Measurements from ENCODE around the gene NDUFAF3.
A peak's percentile ranks its signal among the peaks of the same experiment; 100 is the strongest.

Gene NDUFAF3

DNA sequence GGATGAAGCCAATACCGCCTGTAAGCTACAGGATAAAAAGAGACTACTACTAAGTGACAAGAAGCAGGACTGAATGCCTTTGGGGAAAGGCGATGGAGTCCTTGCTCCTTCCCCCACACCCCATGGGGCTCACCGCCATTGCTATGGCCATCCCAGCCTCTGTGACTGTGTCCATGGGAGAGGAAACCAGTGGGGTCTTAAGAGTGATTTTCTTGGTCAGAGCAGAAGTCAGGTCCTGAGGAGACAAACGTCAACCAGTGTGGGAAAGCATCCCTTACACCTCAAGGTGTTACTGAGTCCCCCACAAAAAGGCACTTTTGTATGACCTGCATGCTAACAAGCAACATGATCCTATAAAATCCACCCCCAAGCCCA is 6.4 kb downstream of the NDUFAF3 start:
- peak overlapping the region; percentile 91 for H3K4me3 ChIP-seq (ENCODE audit: control insufficient read depth, low read depth, low read length)
- no peak for DNase-seq (ENCODE audit: low read depth)
- TF ChIP-seq, protein P1, sequence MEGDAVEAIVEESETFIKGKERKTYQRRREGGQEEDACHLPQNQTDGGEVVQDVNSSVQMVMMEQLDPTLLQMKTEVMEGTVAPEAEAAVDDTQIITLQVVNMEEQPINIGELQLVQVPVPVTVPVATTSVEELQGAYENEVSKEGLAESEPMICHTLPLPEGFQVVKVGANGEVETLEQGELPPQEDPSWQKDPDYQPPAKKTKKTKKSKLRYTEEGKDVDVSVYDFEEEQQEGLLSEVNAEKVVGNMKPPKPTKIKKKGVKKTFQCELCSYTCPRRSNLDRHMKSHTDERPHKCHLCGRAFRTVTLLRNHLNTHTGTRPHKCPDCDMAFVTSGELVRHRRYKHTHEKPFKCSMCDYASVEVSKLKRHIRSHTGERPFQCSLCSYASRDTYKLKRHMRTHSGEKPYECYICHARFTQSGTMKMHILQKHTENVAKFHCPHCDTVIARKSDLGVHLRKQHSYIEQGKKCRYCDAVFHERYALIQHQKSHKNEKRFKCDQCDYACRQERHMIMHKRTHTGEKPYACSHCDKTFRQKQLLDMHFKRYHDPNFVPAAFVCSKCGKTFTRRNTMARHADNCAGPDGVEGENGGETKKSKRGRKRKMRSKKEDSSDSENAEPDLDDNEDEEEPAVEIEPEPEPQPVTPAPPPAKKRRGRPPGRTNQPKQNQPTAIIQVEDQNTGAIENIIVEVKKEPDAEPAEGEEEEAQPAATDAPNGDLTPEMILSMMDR (IDR thresholded peaks at IDR 0.05; ENCODE audit: control insufficient read depth, insufficient read depth, low read depth, low read length, missing control alignments), result no peak

DNA sequence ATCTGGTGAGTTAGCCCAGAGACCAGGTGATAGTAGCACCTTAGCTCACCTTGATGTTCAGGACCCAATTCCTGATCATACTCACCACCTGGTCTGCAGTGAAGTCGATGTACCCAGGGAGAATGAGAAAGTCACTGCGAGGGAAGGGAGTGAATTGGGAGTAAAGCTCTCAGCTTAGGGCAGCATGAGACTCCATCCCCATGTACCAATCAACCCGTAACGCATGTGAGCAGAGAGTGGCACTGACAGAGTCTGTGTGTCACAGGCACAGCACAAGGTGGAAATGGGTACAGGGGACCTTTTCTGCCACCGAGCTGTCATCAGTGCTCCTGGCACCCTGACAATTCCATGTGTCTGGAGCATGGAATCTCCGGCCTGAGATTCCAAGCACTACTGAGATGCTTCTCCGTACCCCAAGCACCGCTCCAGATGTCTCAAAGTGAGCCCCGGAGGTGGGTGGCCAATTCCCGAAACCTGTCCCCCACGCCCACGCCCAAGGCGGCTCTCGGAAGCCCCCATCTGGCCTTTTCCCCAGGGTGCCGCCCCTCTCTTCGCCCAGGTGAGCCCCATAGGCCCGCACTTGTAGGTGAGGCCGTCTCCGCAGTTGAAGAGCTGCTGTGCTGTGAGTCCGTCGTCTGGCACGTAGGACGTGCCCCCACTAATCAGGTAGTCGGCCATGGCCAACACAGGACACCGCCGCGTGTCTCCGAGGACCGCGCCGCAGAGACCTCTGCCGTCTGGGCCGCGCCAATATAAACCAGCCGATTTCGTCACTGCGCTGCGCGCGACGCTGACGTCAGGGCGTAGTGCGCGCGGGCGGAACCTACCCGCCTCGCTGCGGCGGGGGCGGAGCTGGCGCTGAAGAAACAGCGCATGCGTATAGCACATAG is 7.0 kb downstream of the NDUFAF3 start, which contains the start of gene IMPDH2:
Gene IMPDH2 (minus strand): TSS at position 726 of the 890 bp plus-strand sequence. CDS start 48 bp downstream, at position 678.
- TF ChIP-seq, protein P1 (IDR thresholded peaks at IDR 0.05; ENCODE audit: control insufficient read depth, insufficient read depth, low read depth, low read length, missing control alignments), result peak; percentile 7

DNA sequence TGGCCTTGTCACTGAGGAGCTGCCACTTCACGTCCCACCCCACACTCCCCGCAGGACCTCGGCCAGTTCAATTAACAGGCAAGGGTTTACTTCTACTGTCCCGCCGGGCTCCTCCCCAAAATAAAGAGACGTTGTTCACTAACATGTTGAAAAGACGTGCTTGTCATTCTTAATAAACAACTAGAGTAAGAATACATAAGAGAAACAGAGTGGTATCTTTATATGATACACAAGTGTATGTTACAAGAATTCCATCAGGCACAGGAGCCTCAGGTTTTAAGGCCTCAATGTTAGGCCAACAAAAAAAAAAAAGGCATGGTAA is 7.6 kb downstream of the NDUFAF3 start:
- no peak for DNase-seq (ENCODE audit: low read depth)
- TF ChIP-seq, protein P1 (IDR thresholded peaks at IDR 0.05; ENCODE audit: control insufficient read depth, insufficient read depth, low read depth, low read length, missing control alignments), result no peak
- H3K4me3 ChIP-seq (ENCODE audit: control insufficient read depth, low read depth, low read length), result no peak overlapping the region

More for the DNA sequence above, 7.0 kb downstream of the NDUFAF3 start, which contains the start of gene IMPDH2:
- peak; percentile 61 for DNase-seq (ENCODE audit: low read depth)
- H3K4me3 ChIP-seq (ENCODE audit: control insufficient read depth, low read depth, low read length), result peak within 1 kb of the TSS; percentile 91

DNA sequence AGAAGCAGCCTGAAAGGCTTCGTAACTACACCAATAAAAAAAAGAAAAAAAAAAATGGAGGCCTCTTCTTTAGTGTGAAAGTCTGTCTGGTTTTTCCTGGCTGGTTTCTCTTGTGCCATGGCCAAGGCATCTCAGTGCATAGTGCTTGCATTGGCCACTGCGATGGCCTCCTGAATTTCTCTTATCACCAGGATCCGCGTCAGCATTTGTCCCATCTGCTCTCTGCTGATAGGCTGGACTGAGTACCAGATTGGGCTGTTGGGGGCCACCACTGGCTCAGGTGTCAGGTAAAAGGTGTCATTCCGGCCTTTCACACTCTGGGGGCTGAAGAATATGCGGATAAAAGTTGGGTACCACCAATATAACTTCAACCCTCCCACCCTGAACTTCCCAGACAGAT is 8.4 kb downstream of the NDUFAF3 start:
- DNase-seq (ENCODE audit: low read depth), result no peak
- TF ChIP-seq, protein P1 (IDR thresholded peaks at IDR 0.05; ENCODE audit: control insufficient read depth, insufficient read depth, low read depth, low read length, missing control alignments), result no peak

DNA sequence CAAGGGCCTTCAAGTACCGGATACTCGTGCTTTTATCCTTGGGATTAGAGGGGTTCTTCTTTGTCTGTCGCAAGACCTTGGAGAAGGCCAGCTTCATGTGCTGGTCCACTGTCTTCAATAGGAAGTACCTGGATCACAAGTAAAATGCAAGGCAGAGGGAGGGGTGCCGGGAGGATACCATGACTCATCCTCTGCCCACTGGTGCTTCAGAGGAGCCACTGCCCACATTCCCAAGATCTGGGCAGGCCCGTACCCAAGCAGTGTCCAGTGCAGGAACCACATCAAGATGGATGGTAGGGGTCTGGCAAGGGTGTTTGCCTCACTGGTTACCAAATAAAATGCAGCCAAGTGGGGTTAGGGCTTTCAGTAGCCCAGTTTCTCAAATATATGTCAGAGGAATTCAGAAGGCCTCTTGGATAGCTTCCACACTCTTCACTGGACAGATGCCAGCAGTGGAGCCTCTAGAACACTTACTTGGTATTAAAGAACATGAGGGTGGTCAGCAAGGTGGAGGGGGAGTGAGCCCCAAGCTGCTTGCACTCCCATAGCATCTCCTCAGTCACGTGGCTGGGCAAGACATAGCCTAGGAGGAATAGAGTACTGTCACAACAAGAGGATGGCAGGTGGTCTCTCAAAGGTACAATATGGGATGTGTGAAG is 10.9 kb downstream of the NDUFAF3 start:
- TF ChIP-seq, protein P1 (IDR thresholded peaks at IDR 0.05; ENCODE audit: control insufficient read depth, insufficient read depth, low read depth, low read length, missing control alignments), result no peak
- no peak overlapping the region for H3K4me3 ChIP-seq (ENCODE audit: control insufficient read depth, low read depth, low read length)
- no peak for DNase-seq (ENCODE audit: low read depth)

More for the DNA sequence above, 8.4 kb downstream of the NDUFAF3 start:
- no peak overlapping the region for H3K4me3 ChIP-seq (ENCODE audit: control insufficient read depth, low read depth, low read length)

DNA sequence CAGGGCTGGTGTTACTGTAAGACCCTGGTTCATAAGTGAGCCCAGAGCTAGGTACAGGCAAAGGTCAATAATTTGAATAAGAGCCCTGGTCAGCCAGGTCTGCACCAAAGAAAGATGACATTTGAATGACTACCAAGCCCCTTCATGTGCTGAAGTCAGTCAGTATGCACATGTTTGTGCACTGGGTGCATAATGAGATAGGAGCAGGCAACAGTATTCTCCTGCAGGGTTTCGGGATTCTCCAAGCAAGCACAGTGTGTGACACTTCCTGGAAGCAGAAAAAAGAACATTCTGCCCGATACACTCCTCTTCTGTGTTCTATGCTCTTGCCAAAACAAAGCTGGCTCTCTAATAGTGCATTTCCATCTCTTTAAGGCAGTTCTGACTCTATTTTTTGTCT is 12.7 kb downstream of the NDUFAF3 start:
- H3K4me3 ChIP-seq (ENCODE audit: control insufficient read depth, low read depth, low read length), result no peak overlapping the region
- TF ChIP-seq, protein P1 (IDR thresholded peaks at IDR 0.05; ENCODE audit: control insufficient read depth, insufficient read depth, low read depth, low read length, missing control alignments), result no peak
- no peak for DNase-seq (ENCODE audit: low read depth)

Data from AG09309 (cell line).